NCI-H1694 treated with DMSO at 0.1 percent for 48 hours (cell line): ENCODE measurements around the gene HELZ.

Experiments used
- DNase-seq: peaks from one replicate; lab custom pipeline; 2025; lab: John Stamatoyannopoulos, UW

HELZ gene

DNA sequence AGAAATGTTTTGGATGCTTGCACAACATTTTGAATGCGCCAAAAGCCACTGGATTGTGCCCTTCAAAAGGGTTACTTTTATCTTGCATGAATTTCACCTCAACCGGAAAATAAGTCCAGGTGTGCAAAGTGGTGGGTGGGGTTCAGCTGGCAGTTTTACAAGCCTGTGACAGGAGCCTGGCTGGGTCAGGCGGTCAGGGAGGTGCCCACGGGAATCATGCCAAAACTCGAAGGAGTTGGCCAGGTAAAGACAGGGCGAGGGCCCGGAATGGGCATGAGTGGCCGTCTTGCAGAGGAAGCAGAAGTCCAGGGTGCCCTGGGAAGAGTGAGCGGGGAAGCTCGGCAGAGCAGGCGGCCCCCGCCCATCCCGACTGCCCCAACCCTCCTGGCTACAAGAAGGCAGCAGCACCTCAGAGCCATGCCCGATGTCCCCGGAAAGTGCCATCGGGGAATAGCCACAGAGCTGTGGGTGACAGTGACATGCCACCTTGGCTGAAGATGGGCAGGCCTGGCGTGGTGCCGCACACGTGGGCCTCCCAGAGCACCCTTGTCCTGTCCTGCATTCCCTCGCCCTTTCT, 219.7 kb downstream of the HELZ start:
- no peak for DNase-seq

DNA sequence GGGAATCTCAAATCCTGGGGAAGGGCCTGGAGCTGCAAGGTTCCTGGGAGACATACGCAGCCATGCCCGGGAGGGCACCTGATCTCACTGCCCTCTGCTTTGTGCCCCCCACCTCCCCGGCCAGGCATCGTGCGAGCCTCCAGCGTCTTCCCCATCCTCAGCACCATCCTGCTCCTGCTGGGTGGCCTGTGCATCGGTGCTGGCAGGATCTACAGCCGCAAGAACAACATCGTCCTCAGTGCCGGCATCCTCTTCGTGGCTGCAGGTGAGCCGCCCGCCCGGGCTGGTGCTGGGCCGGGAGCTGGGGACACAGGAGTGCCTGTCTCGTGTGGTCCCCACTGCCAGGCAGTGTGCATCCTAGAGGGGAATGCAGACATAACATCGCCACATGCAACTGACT, 220.3 kb downstream of the HELZ start:
- DNase-seq: no peak

- no peak for DNase-seq
Measured at GRCh38 chr17:67022451-67022810, 222.6 kb downstream of the HELZ start.

DNA sequence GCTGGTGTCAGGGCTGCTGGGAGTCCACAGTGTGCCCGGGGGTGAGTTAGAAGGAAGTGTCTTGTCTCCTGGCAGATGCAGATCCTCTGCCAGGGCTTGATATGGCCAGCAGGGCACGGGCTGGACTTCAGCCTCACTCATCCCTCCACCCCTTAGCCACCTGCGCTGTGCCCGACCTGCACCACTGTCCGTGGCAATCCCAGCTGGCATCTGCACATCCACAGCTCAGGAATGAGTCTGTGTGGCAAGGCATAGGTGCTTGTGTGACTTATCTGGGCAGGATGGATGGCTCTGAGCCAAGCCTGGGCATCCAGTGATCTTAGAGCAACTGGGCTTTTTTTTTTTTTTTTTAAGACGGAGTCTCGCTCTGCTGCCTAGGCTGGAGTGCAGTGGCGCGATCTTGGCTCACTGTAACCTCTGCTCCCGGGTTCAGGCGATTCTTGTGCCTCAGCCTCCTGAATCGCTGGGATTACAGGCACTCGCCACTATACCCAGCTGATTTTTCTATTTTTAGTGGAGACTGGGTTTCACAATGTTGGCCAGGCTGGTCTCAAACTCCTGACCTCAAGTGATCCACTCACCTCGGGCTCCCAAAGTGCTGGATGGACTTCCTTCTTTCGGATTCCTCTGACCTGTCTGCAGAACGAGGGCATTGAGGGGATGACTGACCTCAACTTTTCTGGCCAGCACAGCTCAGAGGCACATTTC, 223.1 kb downstream of the HELZ start:
- no peak for DNase-seq

DNA sequence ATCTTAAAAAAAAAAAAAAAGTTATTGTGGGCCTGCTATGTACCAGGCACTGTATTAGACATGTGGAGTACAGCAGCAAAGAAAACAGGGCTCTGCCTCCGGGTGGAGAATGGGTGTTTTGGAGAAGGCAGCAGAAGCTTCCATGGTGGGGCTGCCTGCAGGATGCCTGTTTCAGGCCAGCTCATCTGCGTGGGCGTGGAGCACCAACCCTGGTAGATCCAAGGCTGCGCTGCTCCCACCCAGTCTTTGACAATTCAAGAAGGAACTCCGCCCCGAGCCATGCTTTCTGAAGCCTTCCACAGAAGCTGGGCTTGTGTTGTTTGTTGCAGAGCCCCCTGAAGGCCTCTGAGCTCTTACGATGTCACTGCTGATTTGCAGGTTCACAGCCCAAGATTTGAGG, 223.8 kb downstream of the HELZ start:
- DNase-seq: no peak
